Esophagus mucosa (tissue), 1 donor: ENCODE results near the gene NLRC5. TPM values are rescaled to one million over a fixed set of nuclear protein-coding genes. Genes with fewer than 3 reads are reported as not detected.

Source experiments
- ATAC-seq: fragments of 200-7000 bp; cut with Tn5 transposase; one replicate; pipeline ENCODE4 v1.9.1; 2020
- total RNA-seq: library from RNA; stranded (reverse); gene quantifications from one replicate; pipeline ENCODE4 v1.2.4, GENCODE V29; 2023
- donor health status: DM: yes; HTN: yes; CAD: no.

The NLRC5 gene
- total RNA-seq, 1 donor from 2014 or later: 13.0 TPM

GRCh38 chr16:57131351-57131970 lies 142.1 kb downstream of the NLRC5 start:
- ATAC-seq: no peak

- peak; percentile 62 for ATAC-seq
These were observed 143.1 kb downstream of the NLRC5 start for GRCh38 chr16:57132470-57132869.

GRCh38 chr16:57133031-57133430 lies 143.7 kb downstream of the NLRC5 start:
- no peak for ATAC-seq

Other genes starting within 250 kb of the NLRC5 start
- not detected for gene SLC12A3, start 124.3 kb upstream of the NLRC5 start, total RNA-seq
- 63.9 TPM for gene HERPUD1, start 57.4 kb upstream of the NLRC5 start, total RNA-seq
- not detected for gene CETP, start 27.6 kb upstream of the NLRC5 start, total RNA-seq
- gene CPNE2, start 103.0 kb downstream of the NLRC5 start, total RNA-seq: 14.2 TPM
- 63.1 TPM for gene PSME3IP1, start 196.5 kb downstream of the NLRC5 start, total RNA-seq
- 20.4 TPM for gene RSPRY1, start 196.8 kb downstream of the NLRC5 start, total RNA-seq